OCI-LY3 (cell line): ENCODE measurements around the gene NSD1.

ENCODE experiments used
- H2AFZ ChIP-seq: fragments of 200-600, 300-600 bp; shearing (Covaris generic); 2 replicates; pipeline ENCODE4 v1.6.0; 2014; ENCODE audit warnings: antibody characterized with exemption, low read depth, low read length
- H3K27ac ChIP-seq: fragments of 200-600, 300-600 bp; sonication (generic); 2 replicates; pipeline ENCODE4 v1.5.1; 2014; ENCODE audit warnings: mild to moderate bottlenecking, low read length, moderate library complexity, mixed read lengths
- H3K27me3 ChIP-seq: fragments of 200-600, 300-600 bp; sonication (generic); 2 replicates; pipeline ENCODE4 v1.6.1; 2014; ENCODE audit warnings: low read depth, low read length, mixed read lengths
- H3K36me3 ChIP-seq: fragments of 200-600, 300-600 bp; sonication (generic); replicated peaks from 2 replicates; pipeline ENCODE3; 2014; ENCODE audit warnings: low read depth, low read length, mixed read lengths
- H3K4me1 ChIP-seq: fragments of 300-600, 200-600 bp; sonication (generic); 2 replicates; pipeline ENCODE4 v1.6.1; 2014; ENCODE audit warnings: low read length, mixed read lengths
- H3K4me2 ChIP-seq: fragments of 200-600, 300-600 bp; sonication (generic); 2 replicates; pipeline ENCODE4 v1.6.1; 2014; ENCODE audit warnings: low read length, mixed read lengths
- H3K4me3 ChIP-seq: fragments of 300-600, 200-600 bp; sonication (generic); 2 replicates; pipeline ENCODE4 v1.5.1; 2014; ENCODE audit warnings: antibody characterized with exemption, mild to moderate bottlenecking, low read length, moderate library complexity
- H3K79me2 ChIP-seq: fragments of 300-600, 200-600 bp; shearing (Covaris generic); 2 replicates; pipeline ENCODE4 v1.6.1; 2014; ENCODE audit warnings: mild to moderate bottlenecking, low read length, mixed read lengths
- H3K9ac ChIP-seq: fragments of 300-600, 200-600 bp; shearing (Covaris generic); 2 replicates; pipeline ENCODE4 v1.6.0; 2014; ENCODE audit warnings: mild to moderate bottlenecking, low read length, moderate library complexity
- H3K9me3 ChIP-seq: fragments of 200-600, 300-600 bp; shearing (Covaris generic); 2 replicates; pipeline ENCODE4 v1.6.1; 2014; ENCODE audit warnings: low read length, mixed read lengths; ENCODE audit not compliant: insufficient read depth
- H4K20me1 ChIP-seq: fragments of 200-600, 300-600 bp; sonication (generic); 2 replicates; pipeline ENCODE4 v1.6.1; 2016; ENCODE audit warnings: low read length, mixed read lengths; ENCODE audit not compliant: insufficient read depth
- CTCF ChIP-seq: fragments of 200-600, 300-600 bp; sonication (generic); IDR thresholded peaks from 2 replicates; pipeline ENCODE4 v1.5.1; 2014; ENCODE audit warnings: antibody characterized with exemption, low read length, low read depth
- EZH2phosphoT487 ChIP-seq: fragments of 200-600 bp; shearing (Covaris generic); IDR thresholded peaks from 2 replicates; pipeline ENCODE4 v1.6.1; 2018; ENCODE audit warnings: antibody characterized with exemption, mixed run types, low read depth

NSD1 gene

GRCh38 chr5:177228751-177229150 lies 95.2 kb downstream of the NSD1 start:
- Histone ChIP-seq H3K79me2 (peaks cover 96% of the 10 kb centered on the region), H3K27me3 (no peaks in the 10 kb centered on the region), H3K36me3 (peaks cover 11% of the 10 kb centered on the region), H3K4me1 (no peaks in the 10 kb centered on the region), H3K9me3 (no peaks in the 10 kb centered on the region), H3K9ac (no peak overlapping the region), H2AFZ (no peak overlapping the region), H3K4me3 (no peak overlapping the region), H4K20me1 (peaks cover 45% of the 10 kb centered on the region), H3K4me2 (no peak overlapping the region), H3K27ac (no peak overlapping the region)
- TF ChIP-seq CTCF (no peak), EZH2phosphoT487 (no peak)

GRCh38 chr5:177230660-177231059 lies 97.1 kb downstream of the NSD1 start:
- Histone ChIP-seq H3K9ac (no peak overlapping the region), H3K36me3 (peaks cover 9% of the 10 kb centered on the region), H3K4me1 (no peaks in the 10 kb centered on the region), H3K4me2 (no peak overlapping the region), H3K27ac (no peak overlapping the region), H3K9me3 (no peaks in the 10 kb centered on the region), H2AFZ (no peak overlapping the region), H3K79me2 (peaks cover 91% of the 10 kb centered on the region), H3K4me3 (no peak overlapping the region), H3K27me3 (no peaks in the 10 kb centered on the region), H4K20me1 (peaks cover 52% of the 10 kb centered on the region)
- TF ChIP-seq CTCF (no peak), EZH2phosphoT487 (no peak)

GRCh38 chr5:177231479-177232250 lies 98.1 kb downstream of the NSD1 start:
- H3K27me3 ChIP-seq = no peaks in the 10 kb centered on the region
- no peak overlapping the region for H3K27ac ChIP-seq
- no peaks in the 10 kb centered on the region for H3K4me1 ChIP-seq
- H3K4me2 ChIP-seq = no peak overlapping the region
- H3K79me2 ChIP-seq = peaks cover 81% of the 10 kb centered on the region
- no peak for TF ChIP-seq EZH2phosphoT487
- no peak for TF ChIP-seq CTCF
- H3K9ac ChIP-seq = no peak overlapping the region
- H2AFZ ChIP-seq = no peak overlapping the region
- peaks cover 48% of the 10 kb centered on the region for H4K20me1 ChIP-seq
- H3K36me3 ChIP-seq = peaks cover 13% of the 10 kb centered on the region
- no peaks in the 10 kb centered on the region for H3K9me3 ChIP-seq
- H3K4me3 ChIP-seq = no peak overlapping the region

- peaks cover 74% of the 10 kb centered on the region for H3K79me2 ChIP-seq
Observed at GRCh38 chr5:177232358-177232757, 98.8 kb downstream of the NSD1 start.

More at GRCh38 chr5:177232358-177232757, 98.8 kb downstream of the NSD1 start:
- Histone ChIP-seq H3K27ac (no peak overlapping the region), H3K4me1 (no peaks in the 10 kb centered on the region), H3K36me3 (peaks cover 15% of the 10 kb centered on the region), H3K9me3 (no peaks in the 10 kb centered on the region), H3K4me2 (no peak overlapping the region), H2AFZ (no peak overlapping the region), H4K20me1 (peaks cover 44% of the 10 kb centered on the region), H3K4me3 (no peak overlapping the region), H3K27me3 (no peaks in the 10 kb centered on the region), H3K9ac (no peak overlapping the region)
- no peak for TF ChIP-seq EZH2phosphoT487
